GM18505 (cell line): ENCODE measurements around the gene PRSS37.
"Not testable (repeated sequence)": the region's sequence is repeated elsewhere in the genome, so short reads cannot be mapped to it uniquely, and the experiment has no call there.

Experiments used
- ATAC-seq: cut with Tn5 transposase; IDR thresholded peaks from one replicate; pipeline ENCODE4 v1.9.1; 2021; ENCODE audit not compliant: unreplicated experiment
- POLR2A ChIP-seq: IDR thresholded peaks from 4 replicates; pipeline ENCODE4 v1.6.1; 2011; ENCODE audit warnings: borderline replicate concordance; ENCODE audit not compliant: insufficient read depth, insufficient read length; ENCODE audit errors: extremely low read depth

Gene PRSS37

DNA sequence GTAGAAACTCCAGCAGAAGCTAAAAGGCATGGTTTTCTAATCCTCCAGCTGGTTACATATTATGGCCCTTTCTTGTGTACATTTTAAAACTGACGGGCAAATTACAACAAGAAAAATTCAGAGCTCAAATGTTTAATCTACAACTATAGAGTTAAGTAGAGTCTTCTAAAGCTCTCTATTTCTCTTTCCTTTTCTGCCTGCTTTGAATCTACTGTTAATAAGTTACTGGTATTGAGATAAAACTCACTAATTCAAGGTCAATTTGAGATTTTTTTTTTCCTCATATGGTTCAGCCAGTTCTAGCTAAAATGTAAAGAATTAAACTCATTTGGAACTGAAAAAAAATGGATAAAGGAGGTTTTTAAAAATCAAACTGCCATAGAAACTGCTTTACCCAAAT lies 1.6 kb upstream of the PRSS37 start:
- TF ChIP-seq POLR2A = no peak
- ATAC-seq = no peak

DNA sequence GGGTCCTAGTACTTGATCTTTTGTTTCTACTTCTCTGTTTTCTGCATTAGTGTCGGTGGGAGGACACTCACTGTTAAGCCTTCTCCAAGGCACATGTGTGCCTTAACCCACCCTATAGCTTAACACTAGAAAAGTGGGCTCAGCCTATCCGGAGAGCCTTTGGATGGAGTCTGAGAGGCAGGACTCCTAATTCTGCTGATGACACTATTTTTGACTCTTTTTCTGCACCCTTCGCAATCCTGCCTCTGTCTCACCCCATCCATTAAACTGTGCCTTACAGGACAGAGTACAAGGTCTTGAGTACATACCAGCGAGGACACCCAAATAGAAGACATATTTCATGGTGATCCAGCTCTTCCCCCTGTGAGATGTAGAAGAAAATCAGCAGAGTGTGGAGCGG lies 577 bp downstream of the PRSS37 start:
- no peak for TF ChIP-seq POLR2A
- no peak for ATAC-seq

DNA sequence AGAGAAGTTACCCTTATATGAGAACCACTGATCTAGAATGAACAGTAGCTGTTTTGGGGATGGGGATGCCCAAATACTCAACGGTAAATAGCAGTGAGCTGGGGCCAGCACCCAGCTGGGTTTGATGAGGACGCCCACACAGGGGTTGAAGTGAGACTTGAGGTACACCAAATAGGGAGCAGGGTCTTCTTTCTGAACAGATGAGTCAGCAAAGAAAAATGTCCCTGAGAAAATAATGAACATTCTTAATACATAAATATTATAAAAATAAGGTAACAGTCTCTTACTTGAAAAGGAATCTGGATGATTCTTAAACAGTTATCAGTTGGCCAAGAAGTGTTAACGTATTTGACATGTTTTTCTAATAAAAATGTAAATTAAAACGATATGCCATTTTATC lies 2.0 kb downstream of the PRSS37 start:
- no peak for TF ChIP-seq POLR2A
- ATAC-seq = no peak

DNA sequence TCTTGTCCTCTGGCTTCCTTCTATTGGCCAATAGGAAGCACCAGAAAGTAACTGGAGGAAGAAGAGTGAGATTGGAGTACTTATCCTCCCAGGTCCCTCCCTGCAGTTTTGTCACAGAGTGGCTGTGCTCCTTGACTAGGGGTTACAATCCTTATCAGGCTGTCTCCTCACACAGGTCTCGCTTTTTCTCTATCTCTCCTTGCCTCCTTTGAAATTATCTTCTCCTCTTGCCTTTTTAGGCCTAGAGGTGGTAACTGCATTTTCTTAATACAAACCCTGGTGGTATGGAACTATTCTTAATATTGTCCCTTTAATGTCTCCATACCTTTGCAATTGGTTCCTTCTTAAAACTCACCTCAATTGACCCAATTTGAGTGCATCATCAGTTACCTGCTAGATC lies 2.7 kb downstream of the PRSS37 start:
- no peak for TF ChIP-seq POLR2A
- ATAC-seq = no peak

DNA sequence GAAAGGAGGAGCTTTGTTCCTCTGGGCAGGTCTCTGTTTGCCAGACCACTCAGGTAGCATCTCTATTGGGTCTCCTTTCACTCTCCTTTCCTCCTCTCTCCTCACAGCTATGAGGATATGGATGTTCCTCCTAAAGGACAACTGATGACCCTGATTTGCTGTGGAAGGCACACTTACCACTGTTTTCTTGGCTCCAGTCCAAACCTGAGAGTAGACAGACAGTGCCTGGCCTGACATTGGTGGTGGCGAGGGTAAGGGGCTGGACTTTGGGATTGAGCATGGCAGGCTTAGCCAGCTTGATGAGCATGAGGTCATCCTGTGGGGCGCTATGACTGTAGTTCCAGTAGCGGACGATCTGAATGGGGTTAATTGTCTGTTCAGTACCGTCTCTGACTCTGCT lies 3.6 kb downstream of the PRSS37 start:
- no peak for TF ChIP-seq POLR2A
- ATAC-seq = no peak

DNA sequence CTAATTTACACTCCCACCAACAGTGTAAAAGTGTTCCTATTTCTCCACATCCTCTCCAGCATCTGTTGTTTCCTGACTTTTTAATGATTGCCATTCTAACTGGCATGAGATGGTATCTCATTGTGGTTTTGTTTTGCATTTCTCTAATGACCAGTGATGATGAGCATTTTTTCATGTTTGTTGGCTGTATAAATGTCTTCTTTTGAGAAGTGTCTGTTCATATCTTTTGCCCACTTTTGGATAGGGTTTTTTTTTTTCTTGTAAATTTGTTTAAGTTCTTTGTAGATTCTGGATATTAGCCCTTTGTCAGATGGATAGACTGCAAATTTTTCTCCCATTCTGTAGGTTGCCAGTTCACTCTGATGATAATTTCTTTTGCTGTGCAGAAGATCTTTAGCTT lies 18.9 kb downstream of the PRSS37 start:
- not testable (repeated sequence) for ATAC-seq

DNA sequence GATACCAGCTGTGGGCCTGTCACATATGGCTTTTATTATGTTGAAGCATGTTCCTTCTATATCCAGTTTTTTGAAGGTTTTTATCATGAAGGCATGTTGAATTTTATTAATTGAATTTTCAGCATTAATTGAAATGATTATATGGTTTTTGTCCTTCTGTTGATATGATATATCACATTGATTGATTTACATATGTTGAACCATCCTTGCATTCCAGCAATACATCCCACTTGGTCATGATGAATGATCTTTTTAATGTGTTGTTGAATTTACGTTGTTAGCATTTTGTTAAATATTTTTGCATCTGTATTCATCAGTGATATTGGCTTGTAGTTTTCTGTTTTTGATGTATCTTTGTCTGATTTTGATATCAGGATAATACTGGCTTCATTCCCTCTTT lies 21.2 kb downstream of the PRSS37 start:
- ATAC-seq = no peak
- no peak for TF ChIP-seq POLR2A

DNA sequence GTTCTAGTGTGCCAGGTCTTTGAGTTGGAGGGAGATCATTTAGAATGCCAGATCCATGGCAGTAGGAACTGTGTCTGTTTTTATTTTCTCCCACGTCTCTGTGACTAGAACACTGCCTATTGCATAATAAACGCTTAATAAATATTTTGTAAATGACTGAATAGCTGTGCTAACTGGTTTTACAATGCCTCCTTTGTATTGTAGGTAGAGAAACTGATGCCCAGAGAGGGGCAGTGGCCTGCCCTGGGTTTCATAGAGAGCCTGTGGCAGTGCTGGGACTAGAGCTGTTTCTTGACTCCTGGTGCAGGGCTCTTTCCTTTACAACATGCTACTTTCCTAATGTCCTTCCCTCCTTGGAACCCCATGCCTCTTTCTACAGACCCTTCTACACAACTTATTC lies 48.8 kb downstream of the PRSS37 start:
- no peak for TF ChIP-seq POLR2A
- no peak for ATAC-seq

DNA sequence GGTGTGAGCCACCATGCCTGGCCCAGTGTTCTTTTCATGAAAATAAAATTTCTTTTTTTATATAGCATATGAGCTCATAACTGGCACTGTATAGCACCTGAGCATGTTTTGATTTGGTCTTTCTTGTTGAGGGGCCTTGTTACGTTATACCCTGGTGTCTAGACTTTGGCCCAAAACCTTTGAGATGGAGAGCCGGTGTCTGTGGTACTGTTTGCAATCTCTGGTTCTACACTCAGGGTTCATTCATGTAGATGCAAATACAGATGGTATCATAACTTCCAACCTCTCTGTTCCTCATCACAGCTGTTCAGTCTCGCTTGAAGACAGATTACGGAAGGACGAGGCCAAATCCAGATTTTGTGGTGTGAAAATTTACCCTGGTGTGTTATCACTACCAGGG lies 51.4 kb downstream of the PRSS37 start, which contains the start of gene TAS2R5:
Gene TAS2R5, plus strand, starts transcription at position 301 of the 400 bp plus-strand sequence. CDS start 145 bp downstream, outside the sequence.
- no peak for ATAC-seq
- TF ChIP-seq POLR2A = no peak

DNA sequence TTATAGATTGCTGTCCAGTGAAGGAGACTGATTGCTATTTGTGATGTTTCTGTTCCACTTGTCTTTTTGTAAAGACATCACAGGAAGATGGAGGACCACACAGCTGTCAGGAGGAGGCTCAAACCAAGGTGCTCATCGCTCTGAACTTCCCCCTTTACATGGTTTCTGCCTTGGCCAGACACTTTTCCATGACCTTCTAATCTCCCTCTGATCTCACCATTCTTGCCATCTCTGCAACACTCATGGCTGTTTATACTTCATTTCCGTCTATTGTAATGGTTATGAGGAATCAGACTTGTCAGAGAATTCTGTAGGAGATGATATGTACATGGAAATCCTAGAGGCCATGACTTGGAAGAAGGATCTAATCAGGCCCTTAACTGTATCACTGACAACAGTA lies 53.0 kb downstream of the PRSS37 start:
- no peak for TF ChIP-seq POLR2A
- ATAC-seq = no peak
